Spleen (tissue), 11 donors: ENCODE measurements around the gene ADCY10. TPM values are rescaled to one million over a fixed set of nuclear protein-coding genes. Genes with fewer than 3 reads are reported as not detected.

Experiments used
- DNase-seq: peaks from one replicate; pipeline ENCODE4 v3.0.0-alpha.2; 2020
- H3K27ac ChIP-seq, 8 donors: fragments of 200-600 bp; sonication (generic) in 7 of 8; 1 replicate in 4 of 8; 2 replicates in 4 of 8; pipeline versions ENCODE4 v1.5.0 to v1.8.0; 2016 to 2021; ENCODE audit warnings: inconsistent platforms in 4 of 8, mild to moderate bottlenecking in 4 of 8, moderate library complexity in 1 of 8
- H3K27me3 ChIP-seq, 7 donors: fragments of 200-600 bp; sonication (generic) in 6 of 7; replicated peaks in 1 of 7; 1 replicate in 4 of 7; 2 replicates in 3 of 7; pipeline versions ENCODE4 v1.5.0 to v1.8.0; 2016 to 2021; ENCODE audit warnings: inconsistent platforms in 3 of 7, mild to moderate bottlenecking in 1 of 7
- H3K36me3 ChIP-seq, 6 donors: fragments of 200-600 bp; sonication (generic) in 5 of 6; 1 replicate in 4 of 6; 2 replicates in 2 of 6; pipeline versions ENCODE4 v1.5.0 to v1.8.0; 2016 to 2021; ENCODE audit warnings: inconsistent platforms in 2 of 6
- H3K4me1 ChIP-seq, 6 donors: fragments of 200-600 bp; sonication (generic) in 5 of 6; 1 replicate in 3 of 6; 2 replicates in 3 of 6; pipeline versions ENCODE4 v1.5.0 to v1.8.0; 2016 to 2021; ENCODE audit warnings: inconsistent platforms in 3 of 6
- H3K4me3 ChIP-seq, 8 donors: fragments of 200-600 bp; sonication (generic) in 7 of 8; 1 replicate in 4 of 8; 2 replicates in 4 of 8; pipeline versions ENCODE4 v1.5.0 to v1.8.0; 2016 to 2021; ENCODE audit warnings: inconsistent platforms in 4 of 8, mild to moderate bottlenecking in 4 of 8, moderate library complexity in 2 of 8
- H3K9me3 ChIP-seq, 8 donors: fragments of 200-600 bp; sonication (generic) in 7 of 8; 1 replicate in 4 of 8; 2 replicates in 4 of 8; pipeline versions ENCODE4 v1.5.0 to v1.8.0; 2016 to 2021; ENCODE audit warnings: inconsistent platforms in 4 of 8
- POLR2A ChIP-seq, 3 donors: fragments of 450-650 bp; IDR thresholded peaks; one replicate each; pipeline ENCODE4 v1.5.1; 2017; ENCODE audit warnings: antibody characterized with exemption in 3 of 3, mild to moderate bottlenecking in 1 of 3
- POLR2AphosphoS5 ChIP-seq, 3 donors: sonication (generic); formaldehyde crosslinking; IDR thresholded peaks; one replicate each; pipeline ENCODE4 v1.5.1; 2017; ENCODE audit warnings: antibody characterized with exemption in 3 of 3
- WGBS, 5 donors: extraction: QIAGEN DNeasy Blood & Tissue Kit in 3 of 5; methylation state at CpG; one replicate each; pipeline versions ENCODE4 v1.1.5 to v1.1.7; 2013 to 2018; 5-methylcytosine and 5-hydroxymethylcytosine counted together
- intact Hi-C: fragments of 100-400 bp; cut with DNase I; formaldehyde crosslinking; loops from one replicate; pipeline ENCODE4 v1.15.0; 2023; ENCODE audit warnings: low total_unique reads
- polyA plus RNA-seq, 3 donors: library from polyadenylated mRNA; stranded (reverse); fragments of 200-250 nt; gene quantifications; one replicate each; pipeline ENCODE4 v1.2.1, GENCODE V29; 2013
- total RNA-seq, 7 donors: library from RNA; depleted of rRNA in 3 of 7; stranded (reverse); fragments of >200 nt in 3 of 7; fragmentation: NEBNext Ultra II Directional in 4 of 7; extraction: Animal tissue kit (Norgen Biotek cat#: 25700) in 4 of 7; gene quantifications; one replicate each; pipeline versions ENCODE4 v1.1.0 to v1.2.1, GENCODE V29; 2016 to 2021
- TF ChIP-seq, protein P1 (sequence below), 11 experiments: fragments of 200-600 bp in 7 of 11; fragments of 450-650 bp in 4 of 11; sonication (generic) in 4 of 11; IDR thresholded peaks in 8 of 11; conservative IDR thresholded peaks in 3 of 11; 1 replicate in 7 of 11; 2 replicates in 4 of 11; pipeline versions ENCODE4 v1.4.0 to v1.8.0; 2016 to 2021; ENCODE audit warnings: antibody characterized with exemption in 11 of 11, inconsistent platforms in 4 of 11, mild to moderate bottlenecking in 1 of 11
- donor health status: healthy with polysubstance abuse.
- donor health status: DM: no; HTN: no; CAD: no; lungs with moderate emphysema.
- donor health status: DM: no; HTN: no; CAD: no.
- donor health status: Bipolar disorder and iron deficiency.
- donor health status: healthy.
- donor health status: DM: no; HTN: no; CAD: no.
- donor health status: DM: yes; HTN: yes; CAD: no.

The ADCY10 gene
- total and polyA plus RNA-seq, 10 donors = 0.04 to 0.40 (median 0.16) TPM; not detected in 4

DNA sequence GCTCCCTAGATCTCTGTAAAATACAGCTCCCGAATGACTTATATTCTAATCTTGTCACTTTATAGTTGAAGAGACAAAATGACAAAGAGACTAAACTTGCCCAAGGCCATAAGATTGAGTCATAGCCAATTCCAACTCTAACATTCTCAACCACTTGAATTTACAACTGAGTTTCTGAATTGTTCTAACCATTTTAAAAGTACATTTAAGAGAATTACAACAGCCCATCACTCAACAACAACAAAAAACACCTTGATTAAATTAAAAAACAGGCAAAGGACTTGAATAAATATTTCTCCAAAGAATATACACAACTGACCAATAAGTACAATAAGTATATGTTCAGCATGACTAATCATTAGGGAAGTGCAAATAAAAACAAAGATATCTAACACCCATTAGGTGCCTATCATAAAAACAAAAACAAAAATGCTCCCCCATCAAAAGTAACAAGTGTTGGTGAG, 8.7 kb upstream of the ADCY10 start:
- H3K36me3 ChIP-seq = peaks cover 0 to 29% (median 6%) of the 10 kb centered on the region in 6 donors
- DNase-seq = no peak
- intact Hi-C loops = no loop called here

GRCh38 chr1:167922023-167922422, 8.1 kb upstream of the ADCY10 start:
- intact Hi-C loops = no loop called here
- no peak overlapping the region for H3K4me3 ChIP-seq
- no peak for DNase-seq
- no peaks in the 10 kb centered on the region for H3K9me3 ChIP-seq
- H3K4me1 ChIP-seq = peaks cover 0 to 15% (median 6%) of the 10 kb centered on the region in 6 donors
- no peaks in the 10 kb centered on the region for H3K27me3 ChIP-seq
- peaks cover 2 to 36% (median 11%) of the 10 kb centered on the region in 6 donors for H3K36me3 ChIP-seq
- no peak overlapping the region for H3K27ac ChIP-seq
- TF ChIP-seq POLR2AphosphoS5 (IDR thresholded peaks at IDR 0.05) = no peak

More for the DNA sequence above, 8.7 kb upstream of the ADCY10 start:
- Histone ChIP-seq H3K27me3 (no peaks in the 10 kb centered on the region), H3K4me1 (peaks cover 0 to 15% (median 6%) of the 10 kb centered on the region in 6 donors), H3K9me3 (no peaks in the 10 kb centered on the region), H3K4me3 (no peak overlapping the region), H3K27ac (no peak overlapping the region)
- TF ChIP-seq, protein P1, sequence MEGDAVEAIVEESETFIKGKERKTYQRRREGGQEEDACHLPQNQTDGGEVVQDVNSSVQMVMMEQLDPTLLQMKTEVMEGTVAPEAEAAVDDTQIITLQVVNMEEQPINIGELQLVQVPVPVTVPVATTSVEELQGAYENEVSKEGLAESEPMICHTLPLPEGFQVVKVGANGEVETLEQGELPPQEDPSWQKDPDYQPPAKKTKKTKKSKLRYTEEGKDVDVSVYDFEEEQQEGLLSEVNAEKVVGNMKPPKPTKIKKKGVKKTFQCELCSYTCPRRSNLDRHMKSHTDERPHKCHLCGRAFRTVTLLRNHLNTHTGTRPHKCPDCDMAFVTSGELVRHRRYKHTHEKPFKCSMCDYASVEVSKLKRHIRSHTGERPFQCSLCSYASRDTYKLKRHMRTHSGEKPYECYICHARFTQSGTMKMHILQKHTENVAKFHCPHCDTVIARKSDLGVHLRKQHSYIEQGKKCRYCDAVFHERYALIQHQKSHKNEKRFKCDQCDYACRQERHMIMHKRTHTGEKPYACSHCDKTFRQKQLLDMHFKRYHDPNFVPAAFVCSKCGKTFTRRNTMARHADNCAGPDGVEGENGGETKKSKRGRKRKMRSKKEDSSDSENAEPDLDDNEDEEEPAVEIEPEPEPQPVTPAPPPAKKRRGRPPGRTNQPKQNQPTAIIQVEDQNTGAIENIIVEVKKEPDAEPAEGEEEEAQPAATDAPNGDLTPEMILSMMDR (IDR thresholded peaks at IDR 0.05 in 8 of 11, conservative IDR thresholded peaks at IDR 0.05 in 3 of 11) = no peak
- TF ChIP-seq POLR2AphosphoS5 (IDR thresholded peaks at IDR 0.05) (no peak), POLR2A (IDR thresholded peaks at IDR 0.05) (no peak)
- WGBS, 5 donors = 62 to 82% (median 78%) methylated on average over 1 of the region's 1 CpG

DNA sequence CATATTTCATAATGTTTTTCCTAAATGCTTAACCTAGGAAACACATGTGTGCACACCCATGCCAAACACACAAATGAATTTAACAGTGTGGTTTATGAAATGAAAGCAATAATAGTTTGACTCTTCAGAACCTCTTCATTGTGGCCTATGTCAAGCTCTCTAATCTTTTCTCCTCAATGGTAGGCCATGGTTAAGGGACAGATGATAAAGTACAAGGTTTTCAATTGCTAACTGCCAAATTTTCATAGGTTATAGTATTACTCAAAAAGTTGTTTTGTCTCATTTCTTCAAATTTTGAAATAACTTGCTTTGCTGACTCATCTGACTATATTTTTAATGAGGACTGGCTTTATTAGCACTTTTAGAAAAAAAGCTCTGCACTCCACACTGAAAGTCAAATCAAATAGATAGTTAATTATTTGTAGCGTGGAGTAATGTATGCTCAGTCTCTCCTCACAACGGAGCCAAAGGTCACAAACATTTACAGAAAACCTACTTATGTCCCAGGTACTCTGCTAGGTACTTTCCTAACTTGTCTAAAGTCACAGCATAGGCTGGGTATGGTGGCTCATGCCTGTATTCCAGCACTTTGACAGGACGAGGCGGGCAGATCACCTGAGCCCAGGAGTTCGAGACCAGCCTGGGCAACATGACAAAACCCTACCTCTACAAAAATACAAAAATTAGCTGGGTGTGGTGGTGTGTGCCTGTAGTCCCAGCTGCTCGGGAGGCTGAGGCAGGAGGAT, 3.0 kb upstream of the ADCY10 start:
- peaks cover 2 to 55% (median 17%) of the 10 kb centered on the region in 6 donors for H3K36me3 ChIP-seq
- H3K27me3 ChIP-seq = no peaks in the 10 kb centered on the region
- no peak for DNase-seq
- peaks cover 0 to 5% (median under 1%) of the 10 kb centered on the region in 6 donors for H3K4me1 ChIP-seq
- H3K9me3 ChIP-seq = no peaks in the 10 kb centered on the region
- H3K27ac ChIP-seq = no peak overlapping the region
- H3K4me3 ChIP-seq = no peak overlapping the region
- intact Hi-C loops = no loop called here
- no peak for TF ChIP-seq POLR2A (IDR thresholded peaks at IDR 0.05)
- TF ChIP-seq POLR2AphosphoS5 (IDR thresholded peaks at IDR 0.05) = no peak
- TF ChIP-seq, protein P1 (IDR thresholded peaks at IDR 0.05 in 8 of 11, conservative IDR thresholded peaks at IDR 0.05 in 3 of 11) = no peak
- WGBS, 5 donors = 93 to 98% (median 96%) methylated on average over 6 of the region's 6 CpGs

DNA sequence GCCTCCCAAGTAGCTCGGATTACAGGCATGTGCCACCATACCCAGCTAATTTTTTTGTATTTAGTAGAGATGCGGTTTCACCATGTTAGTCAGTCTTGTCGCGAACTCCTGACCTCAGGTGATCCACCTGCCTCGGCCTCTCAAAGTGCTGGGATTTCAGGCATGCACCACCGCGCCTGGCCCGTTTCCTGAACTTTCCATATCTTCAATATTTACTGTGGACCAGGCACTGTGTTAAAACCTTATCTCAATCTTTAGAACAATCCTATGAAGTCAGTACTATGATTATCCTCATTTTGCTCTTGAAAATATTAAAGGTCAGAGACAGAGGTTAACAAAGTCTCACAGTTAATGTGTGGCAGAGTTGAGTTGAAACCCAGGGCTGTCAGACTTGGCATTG, 1.6 kb upstream of the ADCY10 start:
- Histone ChIP-seq H3K27ac (no peak overlapping the region), H3K27me3 (no peaks in the 10 kb centered on the region), H3K9me3 (peaks cover 0 to under 1% (median 0%) of the 10 kb centered on the region in 8 donors), H3K36me3 (peaks cover 2 to 55% (median 17%) of the 10 kb centered on the region in 6 donors), H3K4me1 (peaks cover 0 to 11% (median 0%) of the 10 kb centered on the region in 6 donors), H3K4me3 (no peak overlapping the region)
- no peak for DNase-seq
- TF ChIP-seq POLR2AphosphoS5 (IDR thresholded peaks at IDR 0.05) = no peak
- no peak for TF ChIP-seq POLR2A (IDR thresholded peaks at IDR 0.05)
- TF ChIP-seq, protein P1 (IDR thresholded peaks at IDR 0.05 in 8 of 11, conservative IDR thresholded peaks at IDR 0.05 in 3 of 11) = no peak
- intact Hi-C loops = no loop called here
- 95 to 98% (median 97%) methylated on average over 8 of the region's 8 CpGs for whole genome bisulfite sequencing, 5 donors
